Measurements from ENCODE around the gene NFIB.

NFIB gene

DNA sequence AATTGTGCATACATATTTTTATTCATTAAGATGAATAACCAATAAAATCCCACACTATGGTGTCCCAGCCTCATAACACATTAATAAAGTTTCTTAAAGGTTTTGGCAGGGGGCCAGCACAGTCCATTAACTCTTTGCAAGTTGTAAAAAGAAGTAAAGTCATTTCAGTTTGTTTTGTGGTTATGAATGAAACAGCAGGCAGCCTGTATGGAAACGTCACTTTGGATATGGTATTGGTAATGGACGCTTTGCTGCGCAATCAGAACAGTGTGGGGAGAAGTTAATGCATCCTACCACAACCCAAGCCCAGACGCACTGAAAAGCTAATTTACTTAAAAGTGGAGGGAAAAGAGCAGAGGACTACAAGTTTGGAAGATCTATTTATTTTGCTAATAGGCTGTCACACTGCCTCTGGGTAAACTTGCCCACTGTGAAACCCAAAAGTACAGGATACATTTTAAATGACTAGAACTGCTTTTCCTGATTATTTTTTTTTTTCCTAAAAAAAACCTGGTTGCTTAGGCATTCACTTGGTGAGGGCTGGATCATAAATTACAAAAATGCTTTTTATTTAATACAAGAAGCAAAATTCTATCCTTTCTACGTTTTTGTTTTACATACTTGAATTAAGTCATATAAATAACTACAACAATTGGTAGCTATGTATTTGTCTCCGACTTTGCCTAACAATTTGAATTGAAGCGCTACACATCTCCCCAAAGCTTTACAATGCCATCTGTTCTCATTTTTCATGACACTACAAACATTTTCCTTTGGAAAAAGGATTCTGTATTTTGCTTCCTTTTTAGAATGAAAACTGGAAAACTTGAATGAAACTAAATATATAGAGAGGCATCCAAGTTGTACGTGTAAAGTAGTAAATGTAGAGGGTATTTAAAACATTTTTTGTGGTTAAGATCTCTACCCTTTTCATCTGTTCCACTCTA lies 104.3 kb downstream of the NFIB start:
- no peak for DNase-seq

DNA sequence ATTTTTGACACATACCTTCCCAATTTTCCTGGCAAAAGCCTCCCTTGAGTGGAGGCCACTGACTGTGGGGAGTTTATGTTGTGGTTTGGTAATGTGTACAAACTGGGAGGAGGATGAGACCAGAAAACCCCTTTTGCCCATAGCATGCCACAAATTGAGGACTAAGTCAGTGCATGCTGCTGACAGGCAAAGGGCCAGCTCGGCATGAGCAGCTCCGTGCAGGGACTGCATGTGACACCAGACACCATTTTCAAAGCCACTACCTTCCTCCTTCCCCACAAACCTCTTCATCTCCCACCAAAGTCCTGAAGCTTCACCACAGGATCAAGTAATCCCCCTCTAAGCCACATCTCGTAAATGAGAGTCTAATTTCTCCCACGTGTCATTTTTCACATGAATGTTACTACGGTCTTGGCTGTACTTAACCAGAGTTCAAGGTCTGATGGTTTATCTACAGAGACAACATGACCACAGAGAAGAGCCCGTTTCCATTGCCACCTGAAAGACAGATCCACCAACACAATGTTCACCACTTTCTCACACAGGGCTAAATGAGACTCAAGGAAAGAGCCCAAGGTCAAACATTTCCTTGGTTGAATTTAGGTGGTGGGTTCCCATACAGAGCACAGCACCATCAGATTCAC lies 106.5 kb downstream of the NFIB start:
- no peak for DNase-seq

DNA sequence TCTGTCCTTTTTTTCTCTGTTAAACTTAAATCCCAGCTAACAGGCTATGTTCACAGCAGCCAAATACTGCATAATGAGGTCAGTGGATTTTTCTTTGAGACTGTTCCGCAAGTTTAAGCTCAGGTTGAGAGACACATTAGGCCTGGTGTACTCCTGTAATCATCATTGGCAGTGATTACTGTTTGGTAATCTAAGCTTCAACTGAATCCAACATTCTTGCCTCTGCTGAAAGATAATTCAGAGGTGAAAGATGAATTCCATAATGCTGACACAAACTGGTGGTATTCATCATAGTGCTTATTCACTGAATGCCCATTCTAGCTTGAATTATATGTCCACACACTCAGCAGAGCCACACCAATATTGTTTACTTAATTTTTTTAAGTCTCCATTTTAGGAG lies 108.5 kb downstream of the NFIB start:
- DNase-seq: no peak

DNA sequence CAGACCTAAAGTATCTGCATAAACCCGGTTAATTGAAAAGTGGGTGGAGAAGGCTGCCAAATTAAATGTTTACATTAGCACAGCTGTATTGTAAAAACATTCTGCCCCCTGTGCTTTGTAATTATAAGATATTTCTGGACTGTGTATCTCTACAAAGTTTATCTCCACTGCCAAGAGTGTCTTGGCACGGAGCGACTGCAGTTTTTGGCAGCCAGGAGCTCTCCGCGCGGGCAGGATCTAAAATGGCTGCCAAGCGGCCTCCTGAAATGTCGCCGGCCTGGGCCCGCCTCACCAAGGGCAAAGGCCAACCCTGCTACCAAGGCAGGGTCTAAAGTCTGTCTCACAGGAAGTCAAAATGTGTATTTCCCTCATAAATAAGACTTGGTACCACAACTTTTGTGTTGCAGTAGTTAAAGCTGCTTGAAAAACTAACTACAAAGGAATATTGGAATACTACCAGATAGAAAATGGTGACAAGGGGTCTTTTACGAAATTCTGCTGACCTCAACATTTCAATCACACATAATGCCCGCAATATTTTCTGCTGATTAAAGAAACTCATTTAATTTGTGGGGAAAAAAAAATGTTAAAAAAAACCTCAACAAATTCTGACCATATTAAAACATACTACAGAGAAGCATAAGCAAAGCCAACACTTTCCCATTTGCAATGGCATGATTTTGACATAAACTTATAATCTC lies 110.4 kb downstream of the NFIB start:
- no peak for DNase-seq

DNA sequence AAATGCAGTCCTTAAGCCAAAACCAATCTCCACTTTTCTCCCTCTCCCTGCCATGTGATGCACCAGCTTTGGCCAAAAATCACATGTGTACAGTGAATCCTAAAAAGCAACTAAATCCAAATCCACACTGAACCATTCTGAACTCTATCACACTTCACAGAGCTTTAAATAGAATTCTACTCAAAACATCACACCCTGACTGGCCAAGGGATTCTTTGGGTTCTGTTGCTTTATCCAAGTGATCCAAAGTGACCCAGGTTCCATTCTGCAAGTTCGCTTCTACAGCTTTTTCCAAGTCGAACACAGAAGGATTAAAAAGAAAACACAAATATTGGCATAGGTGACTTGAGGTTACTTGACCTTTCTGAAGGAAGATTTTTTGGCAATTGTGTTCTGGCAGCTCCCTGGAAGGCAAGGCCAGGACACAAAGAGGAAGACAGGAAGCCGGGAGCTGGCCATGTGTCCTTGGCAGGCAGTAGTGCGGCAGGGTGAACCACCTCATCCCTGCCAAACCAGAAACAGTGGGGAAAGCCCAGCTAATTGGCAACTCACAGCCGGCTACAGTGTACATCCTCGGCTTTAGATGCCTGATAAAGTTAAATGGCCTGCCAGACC lies 115.0 kb downstream of the NFIB start:
- no peak for DNase-seq

DNA sequence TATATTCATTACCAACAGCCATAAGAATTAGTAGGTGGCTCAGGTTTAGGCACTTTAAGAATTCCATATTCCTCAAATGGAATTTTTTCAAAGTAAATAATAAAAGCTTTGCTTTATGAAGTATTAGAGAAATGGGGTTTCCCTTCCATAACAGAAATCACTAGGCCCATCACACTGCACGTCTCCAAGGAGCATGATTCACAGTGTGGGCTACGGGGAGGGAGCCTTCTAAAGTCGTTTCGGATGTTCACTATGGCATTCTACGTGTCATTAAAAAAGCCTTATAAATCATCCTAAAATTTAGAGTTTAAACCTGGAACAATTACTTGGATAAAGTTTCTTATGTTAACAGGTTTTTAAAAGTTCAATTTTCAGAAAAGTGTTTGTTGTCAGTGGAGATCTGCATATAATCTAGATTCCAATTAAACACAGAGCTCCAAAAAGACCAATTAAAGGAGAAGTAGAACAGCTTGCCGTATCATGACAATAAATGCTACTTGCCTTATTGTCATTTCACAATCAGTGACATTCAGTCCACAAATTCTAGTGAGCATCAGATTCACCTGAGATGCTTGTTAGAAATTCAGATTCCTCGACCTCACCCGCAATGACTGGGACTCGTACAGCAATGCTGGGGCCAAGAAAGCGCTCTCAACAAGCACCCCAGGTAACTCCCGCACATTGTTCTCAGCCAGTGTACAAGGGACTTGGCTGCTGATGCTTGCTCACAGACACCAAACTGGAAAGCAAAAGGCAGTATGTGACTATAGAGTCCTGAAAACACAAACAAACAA lies 115.7 kb downstream of the NFIB start:
- DNase-seq: no peak

DNA sequence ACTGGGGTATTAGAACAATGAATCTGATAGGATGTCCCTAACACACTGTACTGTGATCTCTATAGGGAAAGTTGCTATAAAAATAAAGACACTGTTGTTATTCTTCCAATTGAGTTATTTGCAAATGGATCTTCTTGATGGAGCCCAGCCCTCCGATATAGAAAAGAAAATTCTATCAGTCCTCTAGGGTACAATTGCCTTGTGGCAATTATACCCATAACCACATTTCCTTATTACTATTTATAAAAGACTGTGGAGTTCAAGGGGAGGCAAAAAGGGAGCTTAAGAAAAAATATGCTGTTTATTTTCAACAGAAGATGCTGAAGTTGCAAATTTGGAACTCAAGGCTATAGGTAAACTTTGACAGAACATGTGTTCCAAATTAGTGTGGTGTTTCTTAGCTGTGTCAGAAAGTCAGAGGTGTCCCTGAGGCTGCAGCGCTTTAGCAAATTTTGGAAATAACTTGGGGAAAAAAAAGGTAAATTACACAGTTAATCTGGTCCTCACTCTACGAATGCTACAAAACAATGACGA lies 116.5 kb downstream of the NFIB start:
- DNase-seq: no peak

DNA sequence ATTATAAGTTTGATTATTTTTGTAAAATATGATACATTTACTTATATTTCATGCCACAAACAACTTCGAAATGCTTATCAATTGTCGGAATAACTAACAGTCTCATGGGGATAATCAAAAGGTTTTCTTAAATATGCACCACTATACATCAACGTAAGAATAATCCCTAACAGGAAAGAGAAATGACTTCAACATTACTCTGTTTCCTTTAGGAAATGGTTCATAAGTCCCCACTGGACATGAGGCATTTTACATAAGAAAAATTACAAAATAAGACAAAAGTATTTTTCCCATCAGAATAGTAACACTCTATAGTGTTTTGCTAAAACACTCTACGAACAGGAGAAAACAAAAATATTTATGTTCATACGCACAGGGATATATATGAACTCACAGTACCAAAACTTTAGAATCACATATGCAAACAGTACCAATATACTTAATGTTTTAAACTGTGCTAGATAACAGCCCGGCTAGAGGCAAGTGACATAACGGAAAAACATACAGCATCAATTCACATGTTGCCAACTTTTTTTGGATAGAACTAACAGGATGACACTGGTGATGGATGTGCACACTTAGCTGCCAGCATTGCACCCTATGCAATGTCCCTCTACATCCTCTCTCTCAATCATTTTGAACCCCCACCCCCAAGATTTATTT lies 120.5 kb downstream of the NFIB start:
- no peak for DNase-seq

DNA sequence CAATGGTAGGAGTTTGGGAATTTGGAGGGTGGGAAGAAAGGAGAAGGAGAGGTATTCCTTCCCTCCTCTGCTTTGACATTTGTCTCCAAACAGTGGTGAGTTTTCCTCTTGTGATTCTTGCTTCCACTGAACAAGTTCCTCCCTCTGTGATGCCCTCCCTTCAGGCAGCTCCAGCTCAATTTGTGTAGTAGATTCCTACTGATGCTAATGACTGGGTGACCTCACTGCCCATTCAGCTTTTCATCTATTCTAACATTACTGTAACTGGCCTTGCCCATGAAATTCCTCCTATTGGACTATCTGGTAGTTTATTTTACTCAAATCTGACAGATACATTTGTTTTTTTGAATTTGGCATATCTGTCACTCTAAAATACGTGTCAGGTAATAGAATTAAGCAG lies 121.4 kb downstream of the NFIB start:
- no peak for DNase-seq

DNA sequence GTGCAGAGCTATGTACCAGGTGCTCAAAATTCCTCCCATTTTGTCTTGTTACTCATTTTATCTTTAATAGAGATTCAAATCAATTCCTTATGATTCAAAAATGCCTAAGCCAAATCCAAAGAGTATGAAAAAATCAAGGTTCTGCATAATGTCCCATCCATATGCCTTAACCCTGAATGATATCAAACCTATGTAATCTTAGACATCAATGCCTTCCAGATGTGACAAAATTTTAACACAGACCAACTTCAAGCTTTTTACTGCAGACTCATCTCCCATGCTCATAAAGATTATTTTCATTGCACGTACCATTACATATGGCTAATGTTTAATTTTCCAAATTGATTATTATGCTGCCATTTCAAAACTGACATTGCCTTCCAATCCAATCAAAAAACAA lies 122.4 kb downstream of the NFIB start:
- no peak for DNase-seq

DNA sequence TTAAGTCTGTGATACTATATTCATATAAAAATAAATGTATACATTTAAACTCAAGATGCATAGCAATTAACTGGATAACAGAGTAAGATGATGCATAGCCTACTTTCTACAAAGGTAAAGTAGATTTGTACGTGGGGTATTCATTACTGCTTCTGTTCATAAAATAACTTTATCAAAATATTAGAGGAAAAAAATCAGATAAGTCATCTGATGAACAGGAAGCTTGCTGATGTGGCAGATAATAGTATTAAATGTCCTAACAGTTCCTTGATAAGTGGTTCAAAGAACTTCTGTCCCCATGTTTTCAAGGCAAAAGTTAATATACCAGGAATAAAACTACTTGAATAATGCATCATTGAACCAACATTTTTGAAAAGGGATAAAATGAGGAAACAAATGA lies 123.7 kb downstream of the NFIB start:
- DNase-seq: no peak

DNA sequence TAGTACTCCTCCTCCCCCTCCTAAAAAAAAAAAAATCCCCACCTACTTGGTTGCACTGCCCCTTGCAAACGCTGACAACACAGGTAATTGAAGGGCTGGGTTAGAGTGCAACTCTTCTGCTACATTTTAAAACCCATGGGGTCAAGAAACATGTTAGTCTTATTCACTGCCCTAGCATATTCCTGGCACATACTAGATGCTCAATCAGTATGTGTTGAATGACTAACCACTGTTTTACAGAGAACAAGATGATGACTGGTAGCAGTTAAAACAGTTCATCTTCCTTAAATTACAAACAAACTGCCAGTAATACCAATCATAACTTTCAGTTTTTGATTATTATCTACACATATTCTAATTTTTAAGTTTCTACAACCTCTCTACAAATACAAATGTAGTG lies 124.4 kb downstream of the NFIB start:
- DNase-seq: no peak

DNA sequence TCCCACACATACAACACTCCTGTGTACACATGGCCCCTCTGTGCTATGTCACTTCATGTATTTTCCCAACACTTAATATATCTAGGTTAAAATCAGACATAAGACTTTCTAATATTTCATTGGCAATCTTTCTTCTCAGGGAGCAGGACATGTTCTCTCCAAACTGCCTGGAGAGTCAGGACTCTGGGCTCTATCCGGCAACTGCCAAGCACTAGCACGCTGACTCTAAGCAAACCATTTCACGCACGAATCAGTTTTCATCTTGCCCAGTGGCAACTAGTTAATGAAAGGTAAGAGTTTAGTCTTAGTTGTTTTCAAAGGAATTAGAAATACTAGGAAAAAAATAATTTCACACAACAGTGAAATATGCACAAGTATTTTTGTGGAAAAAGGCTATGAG lies 124.8 kb downstream of the NFIB start:
- no peak for DNase-seq

DNA sequence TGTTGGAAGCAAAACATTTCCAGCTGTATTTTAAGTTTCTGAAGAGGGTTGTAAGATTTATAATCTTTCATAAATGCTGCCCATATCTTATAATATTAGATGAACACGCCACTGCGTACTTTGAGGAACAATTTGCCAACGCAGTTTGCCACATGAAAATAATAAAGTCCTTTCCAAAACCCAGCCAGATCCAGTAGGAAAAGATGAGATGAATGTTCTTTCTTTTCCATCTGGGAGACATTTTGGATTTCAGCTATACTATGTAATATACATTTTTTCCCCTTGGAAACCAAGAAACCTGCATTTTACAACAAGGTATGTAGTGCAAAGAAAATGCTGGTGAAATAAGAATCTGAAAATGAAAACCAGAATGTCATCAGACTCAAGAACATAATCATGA lies 125.4 kb downstream of the NFIB start:
- no peak for DNase-seq

DNA sequence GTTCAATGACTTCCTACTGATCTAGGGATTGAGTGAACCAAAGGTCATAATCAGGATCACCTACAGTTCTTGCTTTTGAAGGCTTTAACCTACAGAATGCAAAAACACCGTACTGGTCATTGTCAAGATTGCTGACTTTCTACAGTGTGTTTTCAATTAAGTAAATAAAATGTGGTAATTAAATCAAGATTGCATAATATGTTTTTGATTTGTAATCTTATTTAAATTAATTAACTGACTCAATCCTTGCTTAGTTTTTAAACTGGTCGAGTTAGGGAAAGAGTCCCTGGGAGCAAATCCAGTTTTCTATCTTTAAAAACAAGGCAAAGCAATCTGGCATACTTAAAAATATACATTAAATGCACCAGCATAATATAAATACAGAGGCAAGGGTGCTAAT lies 125.9 kb downstream of the NFIB start:
- no peak for DNase-seq

DNA sequence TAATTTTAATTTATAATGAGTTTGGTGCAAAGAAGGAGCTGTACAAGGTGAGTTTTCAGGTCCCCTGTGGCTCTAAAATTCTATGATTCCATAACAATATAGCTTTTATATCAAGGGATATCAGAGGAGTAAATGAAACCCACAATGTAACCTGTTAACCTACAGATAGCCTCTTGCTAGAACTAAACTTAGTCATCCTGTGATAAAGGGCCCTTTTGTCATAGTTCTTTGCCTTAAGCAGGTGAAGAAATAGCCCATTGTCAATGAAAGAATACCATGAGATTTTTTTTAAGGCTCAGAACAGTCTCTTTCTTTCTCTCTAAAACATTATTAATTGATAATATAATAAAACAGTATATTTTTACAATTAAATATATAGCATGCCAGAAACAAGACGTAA lies 127.8 kb downstream of the NFIB start:
- DNase-seq: no peak

DNA sequence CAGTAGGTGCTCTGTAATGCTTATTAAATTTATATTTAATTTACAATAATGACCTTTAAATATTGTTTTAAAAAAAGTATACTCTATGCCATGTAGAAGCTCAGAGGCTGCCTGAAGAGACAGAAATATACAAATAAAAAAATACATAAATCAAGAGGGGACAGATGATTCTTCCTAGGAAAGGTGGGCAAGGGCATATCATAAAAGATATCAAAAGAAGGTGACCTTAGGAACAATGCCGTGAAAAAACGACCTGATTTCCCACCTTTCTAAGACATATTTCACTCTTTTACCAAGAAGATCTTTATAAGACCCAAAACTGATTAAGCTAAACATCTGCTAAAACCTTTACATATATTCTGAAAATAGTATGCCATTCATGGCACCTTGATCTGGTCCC lies 128.9 kb downstream of the NFIB start:
- no peak for DNase-seq

DNA sequence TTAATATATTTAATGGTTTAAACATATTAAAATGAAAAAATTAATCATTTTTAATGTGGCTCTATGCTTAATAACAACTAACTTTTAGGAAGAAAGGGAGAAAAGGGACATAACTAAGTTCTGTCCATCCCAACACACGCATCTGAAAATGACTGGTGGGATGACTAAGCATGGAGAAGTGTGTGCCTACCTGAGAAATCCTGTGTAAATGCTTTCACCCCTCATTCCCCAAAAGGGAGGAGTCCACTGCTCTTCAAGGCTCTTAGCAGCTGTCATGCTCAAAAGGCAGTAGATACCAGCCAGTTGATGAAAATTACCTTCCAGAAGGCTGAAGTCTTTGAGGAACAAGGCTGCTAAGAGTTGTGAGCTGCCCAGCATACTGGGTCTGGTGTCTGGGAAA lies 130.9 kb downstream of the NFIB start:
- DNase-seq: no peak

DNA sequence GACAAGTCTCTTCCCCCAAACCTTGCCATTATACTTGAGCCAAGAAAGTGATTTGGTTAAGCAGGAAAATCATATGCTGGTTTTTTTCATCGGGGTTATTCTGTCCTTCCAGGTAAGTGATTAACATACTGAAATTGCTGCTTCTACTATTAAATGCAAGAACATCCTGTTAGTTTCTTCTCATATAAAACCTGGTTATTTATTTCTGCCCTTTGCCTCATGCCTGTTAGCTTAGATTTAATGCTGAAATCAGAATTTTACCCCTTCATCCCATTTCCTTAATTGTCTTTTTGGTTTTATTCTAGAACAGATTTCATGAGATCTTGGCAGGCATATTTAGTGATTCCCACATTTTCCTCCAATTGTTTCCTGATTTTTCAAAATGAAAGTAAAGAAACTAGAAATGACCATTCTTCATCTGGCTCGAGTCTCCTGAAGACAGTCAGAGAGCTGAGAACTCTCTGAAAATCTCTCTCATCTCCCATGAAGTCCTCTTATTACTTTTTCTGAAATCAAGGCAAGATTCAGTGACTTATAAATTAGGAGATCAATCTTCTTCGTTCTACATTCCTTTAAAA lies 132.9 kb downstream of the NFIB start:
- no peak for DNase-seq

DNA sequence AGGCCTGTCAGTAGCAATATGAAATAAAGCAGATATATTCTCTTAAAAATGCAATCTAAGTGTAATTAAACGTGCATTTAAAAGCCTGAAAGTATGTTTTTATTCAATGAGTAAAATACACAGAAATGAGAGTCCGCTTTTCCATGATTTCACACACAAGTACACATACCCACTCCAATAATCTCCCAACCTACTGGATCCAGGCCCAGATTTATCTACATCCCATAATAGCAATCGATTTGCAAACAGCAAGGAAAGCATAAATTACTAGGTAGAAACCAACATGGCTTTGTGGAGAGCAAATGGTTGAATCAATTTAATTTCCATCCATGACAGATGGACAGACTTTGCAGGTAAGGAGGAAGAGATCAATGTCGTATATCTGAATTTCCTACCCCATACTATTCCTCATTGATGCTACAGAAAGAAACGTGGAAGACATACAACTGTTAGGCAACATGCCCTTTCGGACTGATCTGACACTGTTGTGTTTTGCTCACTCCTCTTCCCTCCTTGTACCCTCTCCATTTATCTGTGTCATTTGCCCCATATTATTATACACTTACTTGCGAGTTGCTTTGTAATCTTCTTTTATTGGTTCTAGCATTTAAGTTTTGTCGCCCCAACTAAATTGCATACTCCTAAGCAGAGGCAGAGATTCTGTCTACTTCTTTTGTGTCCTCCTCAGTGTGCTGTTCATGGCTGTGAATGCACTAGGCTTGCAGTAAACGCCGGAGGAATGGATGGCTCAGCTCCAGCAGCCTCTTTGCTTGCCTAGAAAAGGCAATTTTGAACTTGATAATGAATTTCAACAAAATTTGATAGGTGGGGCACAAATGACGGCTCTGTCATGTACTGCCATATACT lies 133.6 kb downstream of the NFIB start:
- no peak for DNase-seq
